Hepatocyte (in vitro differentiated cells): ENCODE data around the gene GNAI2.

ENCODE experiments used
- CTCF ChIP-seq: fragments of 200-600 bp; sonication (generic); IDR thresholded peaks from 2 replicates; pipeline ENCODE4 v1.5.1; 2016; ENCODE audit warnings: antibody characterized with exemption, mild to moderate bottlenecking; ENCODE audit not compliant: poor library complexity
- EZH2 ChIP-seq: fragments of 200-600 bp; sonication (generic); IDR thresholded peaks from 2 replicates; pipeline ENCODE4 v1.6.1; 2016; ENCODE audit warnings: antibody characterized with exemption, mild to moderate bottlenecking, borderline replicate concordance

- TF ChIP-seq EZH2 (no peak), CTCF (no peak)
Measured at GRCh38 chr3:50248387-50248786, 12.4 kb downstream of the GNAI2 start.
